Liver (tissue), 9 donors: ENCODE results near the gene CFAP77. TPM values are rescaled to one million over a fixed set of nuclear protein-coding genes. Genes with fewer than 3 reads are reported as not detected.

ENCODE experiments used
- DNase-seq: peaks from one replicate; pipeline ENCODE4 v3.0.0-alpha.2; 2017; ENCODE audit warnings: low spot score
- H3K27ac ChIP-seq, 2 donors: one replicate each; pipeline ENCODE4 v1.7.0; 2013; ENCODE audit warnings: inconsistent platforms in 2 of 2, low read length in 2 of 2, control low read depth in 1 of 2, low read depth in 1 of 2, mild to moderate bottlenecking in 1 of 2
- H3K27me3 ChIP-seq, 4 donors: one replicate each; pipeline versions ENCODE4 v1.6.1 to v1.7.0; 2013; ENCODE audit warnings: low read length in 3 of 4, inconsistent platforms in 1 of 4, mild to moderate bottlenecking in 1 of 4, moderate library complexity in 1 of 4; ENCODE audit not compliant: control insufficient read depth in 4 of 4, insufficient read depth in 4 of 4
- H3K36me3 ChIP-seq, 4 donors: one replicate each; pipeline versions ENCODE4 v1.6.1 to v1.7.0; 2013; ENCODE audit warnings: low read length in 3 of 4, mild to moderate bottlenecking in 3 of 4, low read depth in 1 of 4, moderate library complexity in 1 of 4; ENCODE audit not compliant: control insufficient read depth in 4 of 4, insufficient read depth in 3 of 4
- H3K4me1 ChIP-seq, 4 donors: one replicate each; pipeline versions ENCODE4 v1.6.1 to v1.7.0; 2013; ENCODE audit warnings: low read length in 3 of 4, mild to moderate bottlenecking in 3 of 4, moderate library complexity in 1 of 4; ENCODE audit not compliant: control insufficient read depth in 4 of 4, insufficient read depth in 4 of 4
- H3K4me3 ChIP-seq, 3 donors: one replicate each; pipeline versions ENCODE4 v1.6.1 to v1.7.0; 2013; ENCODE audit warnings: low read length in 3 of 3, control low read depth in 1 of 3, low read depth in 1 of 3, mild to moderate bottlenecking in 1 of 3
- H3K9ac ChIP-seq, 2 donors: one replicate each; pipeline ENCODE4 v1.7.0; 2013; ENCODE audit warnings: low read length in 2 of 2, mild to moderate bottlenecking in 2 of 2, moderate library complexity in 2 of 2, control low read depth in 1 of 2, low read depth in 1 of 2
- H3K9me3 ChIP-seq, 4 donors: one replicate each; pipeline versions ENCODE4 v1.6.1 to v1.7.0; 2013; ENCODE audit warnings: low read length in 3 of 4; ENCODE audit not compliant: control insufficient read depth in 4 of 4
- FOXA2 ChIP-seq: IDR thresholded peaks from 2 replicates; pipeline ENCODE4 v1.6.1; 2016; ENCODE audit warnings: antibody characterized with exemption
- JUND ChIP-seq, 2 donors: IDR thresholded peaks; 2 replicates each; pipeline ENCODE4 v1.6.1; 2016; ENCODE audit warnings: antibody characterized with exemption in 2 of 2
- RXRA ChIP-seq, 2 donors: IDR thresholded peaks; 2 replicates each; pipeline ENCODE4 v1.6.1; 2017 to 2018; ENCODE audit warnings: antibody characterized with exemption in 2 of 2, mild to moderate bottlenecking in 1 of 2
- SP1 ChIP-seq: IDR thresholded peaks from 2 replicates; pipeline ENCODE4 v1.6.1; 2018; ENCODE audit warnings: antibody characterized with exemption, mild to moderate bottlenecking
- WGBS: extraction: QIAGEN DNeasy Blood & Tissue Kit; methylation state at CpG from one replicate; pipeline ENCODE4 v1.1.7; 2013; 5-methylcytosine and 5-hydroxymethylcytosine counted together
- polyA plus RNA-seq, 2 donors: library from polyadenylated mRNA; stranded (reverse) in 1 of 2; unstranded in 1 of 2; fragments of 200-250 nt in 1 of 2; fragments of >200 nt in 1 of 2; fragmentation: Nextera tagmentation in 1 of 2; extraction: Ambion mirVana in 1 of 2; gene quantifications; one replicate each; pipeline versions ENCODE4 v1.2.1 to v1.2.3, GENCODE V29; 2013 to 2015
- total RNA-seq, 2 donors: library from RNA; depleted of rRNA; stranded (reverse); fragments of >200 nt; gene quantifications; one replicate each; pipeline ENCODE4 v1.2.3, GENCODE V29; 2014
- TF ChIP-seq, protein P1 (sequence below): IDR thresholded peaks from 2 replicates; pipeline ENCODE4 v1.6.1; 2016; ENCODE audit warnings: antibody characterized with exemption
- TF ChIP-seq, protein P2 (sequence below): IDR thresholded peaks from 2 replicates; pipeline ENCODE4 v1.6.1; 2016; ENCODE audit warnings: antibody characterized with exemption
- TF ChIP-seq, protein P3 (sequence below): IDR thresholded peaks from 2 replicates; pipeline ENCODE4 v1.6.1; 2016; ENCODE audit warnings: antibody characterized with exemption, mild to moderate bottlenecking
- TF ChIP-seq, protein P4 (sequence below): fragments of 150-350 bp; IDR thresholded peaks from 2 replicates; pipeline ENCODE4 v1.5.1; 2017; ENCODE audit warnings: improper control_type of control experiment, low read depth, low read length; ENCODE audit not compliant: missing input control
- donor health status: healthy.
- donor health status: healthy.
- donor health status: healthy.
- donor health status: healthy.
- donor health status: healthy.

The CFAP77 gene
- total and polyA plus RNA-seq, 4 donors = not detected

DNA sequence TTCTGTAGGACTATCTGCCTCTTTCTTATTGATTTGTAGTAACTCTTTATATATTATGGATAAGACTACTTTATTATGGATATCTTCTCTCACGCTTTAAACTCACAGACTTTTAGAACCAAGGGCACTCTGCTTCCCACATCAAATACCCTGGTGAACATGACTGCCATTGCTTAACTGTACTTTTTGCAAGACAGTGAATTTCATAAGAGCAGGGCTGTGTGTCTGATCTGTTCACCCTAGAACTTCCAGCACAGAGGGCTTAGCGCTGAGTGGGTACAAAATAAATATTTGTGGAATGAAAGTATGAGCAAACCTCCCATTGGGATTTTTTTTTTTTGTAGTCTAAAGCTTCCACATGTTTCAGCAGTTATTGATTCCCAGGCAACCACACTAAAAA is 84.8 kb downstream of the CFAP77 start (continued):
- TF ChIP-seq, protein P1, sequence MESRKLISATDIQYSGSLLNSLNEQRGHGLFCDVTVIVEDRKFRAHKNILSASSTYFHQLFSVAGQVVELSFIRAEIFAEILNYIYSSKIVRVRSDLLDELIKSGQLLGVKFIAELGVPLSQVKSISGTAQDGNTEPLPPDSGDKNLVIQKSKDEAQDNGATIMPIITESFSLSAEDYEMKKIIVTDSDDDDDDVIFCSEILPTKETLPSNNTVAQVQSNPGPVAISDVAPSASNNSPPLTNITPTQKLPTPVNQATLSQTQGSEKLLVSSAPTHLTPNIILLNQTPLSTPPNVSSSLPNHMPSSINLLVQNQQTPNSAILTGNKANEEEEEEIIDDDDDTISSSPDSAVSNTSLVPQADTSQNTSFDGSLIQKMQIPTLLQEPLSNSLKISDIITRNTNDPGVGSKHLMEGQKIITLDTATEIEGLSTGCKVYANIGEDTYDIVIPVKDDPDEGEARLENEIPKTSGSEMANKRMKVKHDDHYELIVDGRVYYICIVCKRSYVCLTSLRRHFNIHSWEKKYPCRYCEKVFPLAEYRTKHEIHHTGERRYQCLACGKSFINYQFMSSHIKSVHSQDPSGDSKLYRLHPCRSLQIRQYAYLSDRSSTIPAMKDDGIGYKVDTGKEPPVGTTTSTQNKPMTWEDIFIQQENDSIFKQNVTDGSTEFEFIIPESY = no peak
- TF ChIP-seq, protein P2, sequence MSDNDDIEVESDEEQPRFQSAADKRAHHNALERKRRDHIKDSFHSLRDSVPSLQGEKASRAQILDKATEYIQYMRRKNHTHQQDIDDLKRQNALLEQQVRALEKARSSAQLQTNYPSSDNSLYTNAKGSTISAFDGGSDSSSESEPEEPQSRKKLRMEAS = no peak

DNA sequence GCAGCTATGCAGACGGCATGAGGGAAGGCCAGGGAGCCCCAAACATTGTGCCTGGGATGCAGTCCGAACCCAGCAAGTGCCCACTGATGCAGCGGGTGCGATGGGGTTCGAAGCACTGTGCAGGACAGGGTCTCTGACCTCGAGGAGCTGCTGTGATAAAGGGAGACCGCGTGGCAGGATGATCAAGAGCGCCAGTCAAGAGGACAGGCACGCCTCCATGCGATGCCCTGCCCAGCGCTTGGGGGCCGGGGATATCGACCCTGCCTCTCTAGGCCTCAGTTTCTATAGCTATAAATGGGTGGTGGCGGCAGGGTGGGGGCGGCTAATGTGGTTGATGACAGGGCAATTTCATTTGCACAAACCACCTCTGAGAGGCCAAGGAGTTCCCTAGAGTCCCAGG is 87.7 kb downstream of the CFAP77 start:
- Histone ChIP-seq H3K9ac (no peak overlapping the region), H3K36me3 (no peaks in the 10 kb centered on the region), H3K27ac (no peak overlapping the region), H3K4me1 (no peaks in the 10 kb centered on the region), H3K27me3 (peaks cover 0 to 5% (median 0%) of the 10 kb centered on the region in 4 donors), H3K9me3 (peaks cover 0 to 2% (median 0%) of the 10 kb centered on the region in 4 donors), H3K4me3 (no peak overlapping the region)
- DNase-seq = no peak
- TF ChIP-seq, protein P3, sequence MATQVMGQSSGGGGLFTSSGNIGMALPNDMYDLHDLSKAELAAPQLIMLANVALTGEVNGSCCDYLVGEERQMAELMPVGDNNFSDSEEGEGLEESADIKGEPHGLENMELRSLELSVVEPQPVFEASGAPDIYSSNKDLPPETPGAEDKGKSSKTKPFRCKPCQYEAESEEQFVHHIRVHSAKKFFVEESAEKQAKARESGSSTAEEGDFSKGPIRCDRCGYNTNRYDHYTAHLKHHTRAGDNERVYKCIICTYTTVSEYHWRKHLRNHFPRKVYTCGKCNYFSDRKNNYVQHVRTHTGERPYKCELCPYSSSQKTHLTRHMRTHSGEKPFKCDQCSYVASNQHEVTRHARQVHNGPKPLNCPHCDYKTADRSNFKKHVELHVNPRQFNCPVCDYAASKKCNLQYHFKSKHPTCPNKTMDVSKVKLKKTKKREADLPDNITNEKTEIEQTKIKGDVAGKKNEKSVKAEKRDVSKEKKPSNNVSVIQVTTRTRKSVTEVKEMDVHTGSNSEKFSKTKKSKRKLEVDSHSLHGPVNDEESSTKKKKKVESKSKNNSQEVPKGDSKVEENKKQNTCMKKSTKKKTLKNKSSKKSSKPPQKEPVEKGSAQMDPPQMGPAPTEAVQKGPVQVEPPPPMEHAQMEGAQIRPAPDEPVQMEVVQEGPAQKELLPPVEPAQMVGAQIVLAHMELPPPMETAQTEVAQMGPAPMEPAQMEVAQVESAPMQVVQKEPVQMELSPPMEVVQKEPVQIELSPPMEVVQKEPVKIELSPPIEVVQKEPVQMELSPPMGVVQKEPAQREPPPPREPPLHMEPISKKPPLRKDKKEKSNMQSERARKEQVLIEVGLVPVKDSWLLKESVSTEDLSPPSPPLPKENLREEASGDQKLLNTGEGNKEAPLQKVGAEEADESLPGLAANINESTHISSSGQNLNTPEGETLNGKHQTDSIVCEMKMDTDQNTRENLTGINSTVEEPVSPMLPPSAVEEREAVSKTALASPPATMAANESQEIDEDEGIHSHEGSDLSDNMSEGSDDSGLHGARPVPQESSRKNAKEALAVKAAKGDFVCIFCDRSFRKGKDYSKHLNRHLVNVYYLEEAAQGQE = no peak
- TF ChIP-seq JUND (IDR thresholded peaks at IDR 0.05) (no peak), SP1 (no peak)
- TF ChIP-seq, protein P1 = no peak
- TF ChIP-seq, protein P4, sequence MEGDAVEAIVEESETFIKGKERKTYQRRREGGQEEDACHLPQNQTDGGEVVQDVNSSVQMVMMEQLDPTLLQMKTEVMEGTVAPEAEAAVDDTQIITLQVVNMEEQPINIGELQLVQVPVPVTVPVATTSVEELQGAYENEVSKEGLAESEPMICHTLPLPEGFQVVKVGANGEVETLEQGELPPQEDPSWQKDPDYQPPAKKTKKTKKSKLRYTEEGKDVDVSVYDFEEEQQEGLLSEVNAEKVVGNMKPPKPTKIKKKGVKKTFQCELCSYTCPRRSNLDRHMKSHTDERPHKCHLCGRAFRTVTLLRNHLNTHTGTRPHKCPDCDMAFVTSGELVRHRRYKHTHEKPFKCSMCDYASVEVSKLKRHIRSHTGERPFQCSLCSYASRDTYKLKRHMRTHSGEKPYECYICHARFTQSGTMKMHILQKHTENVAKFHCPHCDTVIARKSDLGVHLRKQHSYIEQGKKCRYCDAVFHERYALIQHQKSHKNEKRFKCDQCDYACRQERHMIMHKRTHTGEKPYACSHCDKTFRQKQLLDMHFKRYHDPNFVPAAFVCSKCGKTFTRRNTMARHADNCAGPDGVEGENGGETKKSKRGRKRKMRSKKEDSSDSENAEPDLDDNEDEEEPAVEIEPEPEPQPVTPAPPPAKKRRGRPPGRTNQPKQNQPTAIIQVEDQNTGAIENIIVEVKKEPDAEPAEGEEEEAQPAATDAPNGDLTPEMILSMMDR = no peak
- 84% methylated on average over 16 of the region's 16 CpGs for WGBS

DNA sequence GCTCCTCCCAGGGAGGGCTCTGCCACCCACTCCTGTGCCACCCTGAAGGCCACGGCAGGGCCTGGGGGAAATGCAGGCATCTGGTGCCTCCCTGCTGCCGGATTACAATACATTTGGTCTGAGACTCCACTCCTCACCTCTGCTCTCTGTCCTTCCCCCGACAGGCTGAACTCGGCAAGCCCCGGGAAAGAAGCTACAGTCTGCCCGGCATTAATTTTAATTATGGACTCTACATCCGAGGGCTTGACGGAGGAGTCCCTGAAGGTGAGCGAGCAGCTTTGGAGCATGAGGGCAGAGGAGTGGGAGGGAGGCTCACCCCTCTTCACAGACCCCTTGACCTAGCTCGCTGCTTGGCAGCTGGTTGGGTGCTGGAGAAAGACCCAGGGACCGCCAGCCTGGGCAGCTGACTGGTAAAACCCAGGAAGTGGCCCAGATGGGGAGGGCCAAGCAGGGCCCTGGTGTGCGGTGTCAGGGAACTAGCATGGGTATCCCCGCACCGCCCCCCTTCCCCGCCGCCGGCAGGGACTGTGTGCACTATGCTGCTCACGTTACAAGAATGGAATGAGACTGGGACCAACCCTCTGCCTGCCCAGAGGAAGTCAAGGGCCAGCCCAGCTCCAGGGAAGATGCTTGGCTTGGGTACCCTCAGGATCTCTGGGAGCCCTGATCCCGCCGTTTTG is 88.7 kb downstream of the CFAP77 start:
- 60% methylated on average over 20 of the region's 20 CpGs for WGBS
- DNase-seq = no peak
- Histone ChIP-seq H3K4me3 (no peak overlapping the region), H3K27me3 (peaks cover 0 to 5% (median 0%) of the 10 kb centered on the region in 4 donors), H3K4me1 (no peaks in the 10 kb centered on the region), H3K36me3 (no peaks in the 10 kb centered on the region), H3K9ac (no peak overlapping the region), H3K27ac (no peak overlapping the region), H3K9me3 (peaks cover 0 to 2% (median 0%) of the 10 kb centered on the region in 4 donors)
- TF ChIP-seq RXRA (IDR thresholded peaks at IDR 0.05) (no peak), SP1 (no peak), FOXA2 (no peak)
- TF ChIP-seq, protein P4 = no peak
